Glutamatergic neuron (in vitro differentiated cells): ENCODE results near the gene TMEM179. TPM values are rescaled to one million over a fixed set of nuclear protein-coding genes. Genes with fewer than 3 reads are reported as not detected.

ENCODE experiments used
- DNase-seq: peaks from one replicate; pipeline ENCODE4 v3.0.0; 2022
- H3K27ac Mint-ChIP-seq: one replicate; pipeline ENCODE4 v1.8.0; 2020; ENCODE audit warnings: mild to moderate bottlenecking, mixed read lengths, inconsistent platforms; ENCODE audit not compliant: unreplicated experiment
- H3K27me3 Mint-ChIP-seq: one replicate; pipeline ENCODE4 v1.8.0; 2020; ENCODE audit warnings: mild to moderate bottlenecking, moderate library complexity, mixed read lengths, inconsistent platforms; ENCODE audit not compliant: unreplicated experiment
- H3K36me3 Mint-ChIP-seq: one replicate; pipeline ENCODE4 v1.8.0; 2020; ENCODE audit warnings: mild to moderate bottlenecking, mixed read lengths, inconsistent platforms; ENCODE audit not compliant: unreplicated experiment
- H3K4me1 Mint-ChIP-seq: one replicate; pipeline ENCODE4 v1.8.0; 2020; ENCODE audit warnings: mild to moderate bottlenecking, low read depth, mixed read lengths, inconsistent platforms; ENCODE audit not compliant: unreplicated experiment
- H3K4me3 Mint-ChIP-seq: one replicate; pipeline ENCODE4 v1.8.0; 2020; ENCODE audit warnings: mild to moderate bottlenecking, mixed read lengths, inconsistent platforms; ENCODE audit not compliant: unreplicated experiment
- H3K9me3 Mint-ChIP-seq: one replicate; pipeline ENCODE4 v1.8.0; 2020; ENCODE audit warnings: mild to moderate bottlenecking, moderate library complexity, mixed read lengths, inconsistent platforms; ENCODE audit not compliant: unreplicated experiment
- CTCF ChIP-seq: fragments of 200-600 bp; sonication (generic); IDR thresholded peaks from one replicate; pipeline ENCODE4 v1.5.0; 2021; ENCODE audit not compliant: partially characterized antibody, unreplicated experiment
- total RNA-seq: library from RNA; stranded (reverse); fragmentation: NEBNext Ultra II Directional; extraction: Animal tissue kit (Norgen Biotek cat#: 25700); gene quantifications from one replicate; pipeline ENCODE4 v1.2.1, GENCODE V29; 2021; ENCODE audit not compliant: unreplicated experiment

Gene TMEM179
- total RNA-seq, 1 donor from 2014 or later = 28.8 TPM

DNA sequence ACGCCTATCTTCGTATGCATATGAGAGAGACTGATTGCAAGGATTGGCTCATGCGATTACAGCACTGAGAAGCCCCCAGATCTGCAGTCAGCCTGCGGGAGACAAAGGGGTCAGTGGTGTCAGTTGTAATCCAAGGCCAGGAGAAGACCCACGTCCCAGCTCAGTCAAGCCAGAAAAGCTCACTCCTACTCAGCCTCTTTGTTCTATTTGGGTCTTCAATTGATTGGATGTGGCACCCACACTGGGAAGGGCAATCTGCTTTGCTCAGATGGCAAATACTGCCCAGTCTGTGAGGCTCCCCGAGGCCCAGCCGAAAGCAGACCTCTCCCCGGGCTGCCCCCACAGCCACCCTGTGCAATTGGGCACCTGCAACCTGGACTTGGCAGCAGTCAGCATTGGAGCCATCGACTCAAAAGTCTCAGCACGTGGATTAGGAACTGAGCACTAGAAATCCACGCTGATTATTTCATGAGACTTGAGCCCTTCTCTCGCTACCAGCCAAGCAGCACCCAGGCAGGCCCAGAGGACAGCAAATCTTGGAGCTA lies 39.6 kb upstream of the TMEM179 start:
- no peak overlapping the region for H3K27ac Mint-ChIP-seq
- H3K36me3 Mint-ChIP-seq = peaks cover 11% of the 10 kb centered on the region
- no peaks in the 10 kb centered on the region for H3K4me1 Mint-ChIP-seq
- no peak for DNase-seq
- TF ChIP-seq CTCF = no peak
- no peak overlapping the region for H3K4me3 Mint-ChIP-seq
- peaks cover 3% of the 10 kb centered on the region for H3K9me3 Mint-ChIP-seq
- peaks cover 4% of the 10 kb centered on the region for H3K27me3 Mint-ChIP-seq

- DNase-seq = no peak
- TF ChIP-seq CTCF = no peak
- no peak overlapping the region for H3K27ac Mint-ChIP-seq
- H3K4me3 Mint-ChIP-seq = no peak overlapping the region
- H3K4me1 Mint-ChIP-seq = peaks cover 2% of the 10 kb centered on the region
- peaks cover 4% of the 10 kb centered on the region for H3K27me3 Mint-ChIP-seq
- peaks cover 11% of the 10 kb centered on the region for H3K36me3 Mint-ChIP-seq
- peaks cover 5% of the 10 kb centered on the region for H3K9me3 Mint-ChIP-seq
Measured at GRCh38 chr14:104643306-104643705, 38.7 kb upstream of the TMEM179 start.

GRCh38 chr14:104642540-104642868 lies 37.9 kb upstream of the TMEM179 start:
- Mint-ChIP-seq H3K27ac (no peak overlapping the region), H3K4me1 (peaks cover 2% of the 10 kb centered on the region), H3K9me3 (peaks cover 7% of the 10 kb centered on the region), H3K27me3 (peaks cover 4% of the 10 kb centered on the region), H3K36me3 (peaks cover 11% of the 10 kb centered on the region), H3K4me3 (no peak overlapping the region)
- DNase-seq = no peak
- TF ChIP-seq CTCF = no peak

- H3K9me3 Mint-ChIP-seq = peaks cover 7% of the 10 kb centered on the region
- H3K27me3 Mint-ChIP-seq = peaks cover 4% of the 10 kb centered on the region
- peaks cover 11% of the 10 kb centered on the region for H3K36me3 Mint-ChIP-seq
- no peak for TF ChIP-seq CTCF
- no peak overlapping the region for H3K4me3 Mint-ChIP-seq
- no peak for DNase-seq
- H3K4me1 Mint-ChIP-seq = peaks cover 2% of the 10 kb centered on the region
- no peak overlapping the region for H3K27ac Mint-ChIP-seq
Measured at GRCh38 chr14:104641753-104642539, 37.4 kb upstream of the TMEM179 start.

- peaks cover 11% of the 10 kb centered on the region for H3K36me3 Mint-ChIP-seq
- H3K27me3 Mint-ChIP-seq = peaks cover 4% of the 10 kb centered on the region
- H3K9me3 Mint-ChIP-seq = peaks cover 7% of the 10 kb centered on the region
- H3K4me1 Mint-ChIP-seq = peaks cover 2% of the 10 kb centered on the region
- TF ChIP-seq CTCF = no peak
- no peak for DNase-seq
- no peak overlapping the region for H3K4me3 Mint-ChIP-seq
- H3K27ac Mint-ChIP-seq = no peak overlapping the region
Measured at GRCh38 chr14:104640681-104641080, 36.1 kb upstream of the TMEM179 start.
